ENCODE results near the gene ABLIM2. TPM values are rescaled to one million over a fixed set of nuclear protein-coding genes. Genes with fewer than 3 reads are reported as not detected.

Gene ABLIM2
- total RNA-seq, 1 donor from 2014 or later = 3.5 TPM

- peaks cover 8% of the 10 kb centered on the region for H3K27me3 Mint-ChIP-seq (ENCODE audit: low read depth)
- peaks cover 8% of the 10 kb centered on the region for H3K4me1 Mint-ChIP-seq
- no peak overlapping the region for H3K4me3 Mint-ChIP-seq
- no peak for DNase-seq (ENCODE audit: low spot score in 2 of 2, unreplicated experiment in 2 of 2)
- H3K36me3 Mint-ChIP-seq = no peaks in the 10 kb centered on the region
- TF ChIP-seq CTCF (IDR thresholded peaks at IDR 0.05; ENCODE audit: unreplicated experiment) = no peak
- H3K27ac Mint-ChIP-seq = no peak overlapping the region
- no peaks in the 10 kb centered on the region for H3K9me3 Mint-ChIP-seq
Measured at GRCh38 chr4:8129785-8130184, 28.8 kb downstream of the ABLIM2 start.

- H3K4me1 Mint-ChIP-seq = peaks cover 7% of the 10 kb centered on the region
- no peak overlapping the region for H3K27ac Mint-ChIP-seq
- no peaks in the 10 kb centered on the region for H3K9me3 Mint-ChIP-seq
- peaks cover 3% of the 10 kb centered on the region for H3K27me3 Mint-ChIP-seq (ENCODE audit: low read depth)
- H3K4me3 Mint-ChIP-seq = no peak overlapping the region
- TF ChIP-seq CTCF (IDR thresholded peaks at IDR 0.05; ENCODE audit: unreplicated experiment) = no peak
- no peaks in the 10 kb centered on the region for H3K36me3 Mint-ChIP-seq
- no peak for DNase-seq (ENCODE audit: low spot score in 2 of 2, unreplicated experiment in 2 of 2)
Measured at GRCh38 chr4:8129136-8129535, 29.5 kb downstream of the ABLIM2 start.

- no peak overlapping the region for H3K4me3 Mint-ChIP-seq
- H3K4me1 Mint-ChIP-seq = peaks cover 15% of the 10 kb centered on the region
- H3K27me3 Mint-ChIP-seq (ENCODE audit: low read depth) = no peaks in the 10 kb centered on the region
- no peak for DNase-seq (ENCODE audit: low spot score in 2 of 2, unreplicated experiment in 2 of 2)
- no peak overlapping the region for H3K27ac Mint-ChIP-seq
- TF ChIP-seq CTCF (IDR thresholded peaks at IDR 0.05; ENCODE audit: unreplicated experiment) = no peak
- H3K9me3 Mint-ChIP-seq = no peaks in the 10 kb centered on the region
- H3K36me3 Mint-ChIP-seq = no peaks in the 10 kb centered on the region
Measured at GRCh38 chr4:8128100-8128856, 30.3 kb downstream of the ABLIM2 start.

- Mint-ChIP-seq H3K27me3 (ENCODE audit: low read depth) (no peaks in the 10 kb centered on the region), H3K4me3 (no peak overlapping the region), H3K27ac (no peak overlapping the region), H3K9me3 (no peaks in the 10 kb centered on the region), H3K4me1 (peaks cover 25% of the 10 kb centered on the region), H3K36me3 (no peaks in the 10 kb centered on the region)
- no peak for TF ChIP-seq CTCF (IDR thresholded peaks at IDR 0.05; ENCODE audit: unreplicated experiment)
- DNase-seq (ENCODE audit: low spot score in 2 of 2, unreplicated experiment in 2 of 2) = no peak
Measured at GRCh38 chr4:8127051-8127826, 31.4 kb downstream of the ABLIM2 start.

GRCh38 chr4:8126523-8126922 is 32.1 kb downstream of the ABLIM2 start:
- TF ChIP-seq CTCF (IDR thresholded peaks at IDR 0.05; ENCODE audit: unreplicated experiment) = no peak
- Mint-ChIP-seq H3K27me3 (ENCODE audit: low read depth) (no peaks in the 10 kb centered on the region), H3K4me1 (peaks cover 27% of the 10 kb centered on the region), H3K27ac (no peak overlapping the region), H3K9me3 (no peaks in the 10 kb centered on the region), H3K36me3 (no peaks in the 10 kb centered on the region), H3K4me3 (no peak overlapping the region)
- DNase-seq (ENCODE audit: low spot score in 2 of 2, unreplicated experiment in 2 of 2) = no peak

Data from mesothelial cell of epicardium (in vitro differentiated cells).